Neural cell (in vitro differentiated cells): ENCODE data around the gene SLFN13.

Source experiments
- EZH2 ChIP-seq: fragments of 200-600, 300-800 bp; shearing (Covaris generic), sonication (generic); IDR thresholded peaks from 2 replicates; pipeline ENCODE4 v1.6.1; 2014; ENCODE audit warnings: antibody characterized with exemption, low read length, borderline replicate concordance, mild to moderate bottlenecking; ENCODE audit not compliant: insufficient read depth, poor library complexity, severe bottlenecking
- POLR2AphosphoS5 ChIP-seq: IDR thresholded peaks from 2 replicates; pipeline ENCODE4 v1.6.1; 2012
- RAD21 ChIP-seq: fragments of 450-650 bp; conservative IDR thresholded peaks from 2 replicates; pipeline ENCODE4 v1.6.1; 2014; ENCODE audit warnings: antibody characterized with exemption, mild to moderate bottlenecking, moderate library complexity
- SMC3 ChIP-seq: fragments of 450-650 bp; conservative IDR thresholded peaks from 2 replicates; pipeline ENCODE4 v1.6.1; 2014; ENCODE audit warnings: antibody characterized with exemption, mild to moderate bottlenecking, moderate library complexity; ENCODE audit not compliant: poor library complexity
- TAF1 ChIP-seq: IDR thresholded peaks from 2 replicates; pipeline ENCODE4 v1.6.1; 2012; ENCODE audit warnings: low read depth
- TF ChIP-seq, protein P1 (sequence below): IDR thresholded peaks from 2 replicates; pipeline ENCODE4 v1.6.1; 2012; ENCODE audit warnings: borderline replicate concordance
- TF ChIP-seq, protein P2 (sequence below): fragments of 450-650 bp; IDR thresholded peaks from 2 replicates; pipeline ENCODE4 v1.5.1; 2014; ENCODE audit warnings: antibody characterized with exemption, mild to moderate bottlenecking, moderate library complexity; ENCODE audit not compliant: poor library complexity, severe bottlenecking

DNA sequence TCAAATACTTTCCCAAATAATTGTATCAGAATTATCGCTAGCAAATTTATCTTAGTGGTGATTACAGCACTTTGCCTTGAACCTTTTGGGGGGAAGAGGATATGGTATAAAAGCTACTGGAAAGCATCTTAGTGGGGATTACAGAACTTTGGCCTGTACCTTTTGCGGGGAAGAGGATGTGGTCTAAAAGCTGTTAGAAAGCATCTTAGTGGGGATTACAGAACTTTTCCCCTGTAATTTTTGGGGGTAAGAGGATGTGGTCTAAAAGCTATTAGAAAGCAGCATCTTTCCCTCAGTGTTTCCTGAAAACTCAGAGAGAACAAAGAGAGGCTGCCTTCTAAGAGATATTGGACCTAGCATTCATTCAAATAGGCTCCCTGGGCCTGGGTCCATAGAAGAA, 20.3 kb downstream of the SLFN13 start:
- TF ChIP-seq, protein P1, sequence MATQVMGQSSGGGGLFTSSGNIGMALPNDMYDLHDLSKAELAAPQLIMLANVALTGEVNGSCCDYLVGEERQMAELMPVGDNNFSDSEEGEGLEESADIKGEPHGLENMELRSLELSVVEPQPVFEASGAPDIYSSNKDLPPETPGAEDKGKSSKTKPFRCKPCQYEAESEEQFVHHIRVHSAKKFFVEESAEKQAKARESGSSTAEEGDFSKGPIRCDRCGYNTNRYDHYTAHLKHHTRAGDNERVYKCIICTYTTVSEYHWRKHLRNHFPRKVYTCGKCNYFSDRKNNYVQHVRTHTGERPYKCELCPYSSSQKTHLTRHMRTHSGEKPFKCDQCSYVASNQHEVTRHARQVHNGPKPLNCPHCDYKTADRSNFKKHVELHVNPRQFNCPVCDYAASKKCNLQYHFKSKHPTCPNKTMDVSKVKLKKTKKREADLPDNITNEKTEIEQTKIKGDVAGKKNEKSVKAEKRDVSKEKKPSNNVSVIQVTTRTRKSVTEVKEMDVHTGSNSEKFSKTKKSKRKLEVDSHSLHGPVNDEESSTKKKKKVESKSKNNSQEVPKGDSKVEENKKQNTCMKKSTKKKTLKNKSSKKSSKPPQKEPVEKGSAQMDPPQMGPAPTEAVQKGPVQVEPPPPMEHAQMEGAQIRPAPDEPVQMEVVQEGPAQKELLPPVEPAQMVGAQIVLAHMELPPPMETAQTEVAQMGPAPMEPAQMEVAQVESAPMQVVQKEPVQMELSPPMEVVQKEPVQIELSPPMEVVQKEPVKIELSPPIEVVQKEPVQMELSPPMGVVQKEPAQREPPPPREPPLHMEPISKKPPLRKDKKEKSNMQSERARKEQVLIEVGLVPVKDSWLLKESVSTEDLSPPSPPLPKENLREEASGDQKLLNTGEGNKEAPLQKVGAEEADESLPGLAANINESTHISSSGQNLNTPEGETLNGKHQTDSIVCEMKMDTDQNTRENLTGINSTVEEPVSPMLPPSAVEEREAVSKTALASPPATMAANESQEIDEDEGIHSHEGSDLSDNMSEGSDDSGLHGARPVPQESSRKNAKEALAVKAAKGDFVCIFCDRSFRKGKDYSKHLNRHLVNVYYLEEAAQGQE: no peak
- TF ChIP-seq, protein P2, sequence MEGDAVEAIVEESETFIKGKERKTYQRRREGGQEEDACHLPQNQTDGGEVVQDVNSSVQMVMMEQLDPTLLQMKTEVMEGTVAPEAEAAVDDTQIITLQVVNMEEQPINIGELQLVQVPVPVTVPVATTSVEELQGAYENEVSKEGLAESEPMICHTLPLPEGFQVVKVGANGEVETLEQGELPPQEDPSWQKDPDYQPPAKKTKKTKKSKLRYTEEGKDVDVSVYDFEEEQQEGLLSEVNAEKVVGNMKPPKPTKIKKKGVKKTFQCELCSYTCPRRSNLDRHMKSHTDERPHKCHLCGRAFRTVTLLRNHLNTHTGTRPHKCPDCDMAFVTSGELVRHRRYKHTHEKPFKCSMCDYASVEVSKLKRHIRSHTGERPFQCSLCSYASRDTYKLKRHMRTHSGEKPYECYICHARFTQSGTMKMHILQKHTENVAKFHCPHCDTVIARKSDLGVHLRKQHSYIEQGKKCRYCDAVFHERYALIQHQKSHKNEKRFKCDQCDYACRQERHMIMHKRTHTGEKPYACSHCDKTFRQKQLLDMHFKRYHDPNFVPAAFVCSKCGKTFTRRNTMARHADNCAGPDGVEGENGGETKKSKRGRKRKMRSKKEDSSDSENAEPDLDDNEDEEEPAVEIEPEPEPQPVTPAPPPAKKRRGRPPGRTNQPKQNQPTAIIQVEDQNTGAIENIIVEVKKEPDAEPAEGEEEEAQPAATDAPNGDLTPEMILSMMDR: no peak
- TF ChIP-seq RAD21: no peak
- TF ChIP-seq TAF1: no peak
- no peak for TF ChIP-seq EZH2
- TF ChIP-seq SMC3: no peak
- no peak for TF ChIP-seq POLR2AphosphoS5
